ENCODE data around the gene EPHB1.

The EPHB1 gene

DNA sequence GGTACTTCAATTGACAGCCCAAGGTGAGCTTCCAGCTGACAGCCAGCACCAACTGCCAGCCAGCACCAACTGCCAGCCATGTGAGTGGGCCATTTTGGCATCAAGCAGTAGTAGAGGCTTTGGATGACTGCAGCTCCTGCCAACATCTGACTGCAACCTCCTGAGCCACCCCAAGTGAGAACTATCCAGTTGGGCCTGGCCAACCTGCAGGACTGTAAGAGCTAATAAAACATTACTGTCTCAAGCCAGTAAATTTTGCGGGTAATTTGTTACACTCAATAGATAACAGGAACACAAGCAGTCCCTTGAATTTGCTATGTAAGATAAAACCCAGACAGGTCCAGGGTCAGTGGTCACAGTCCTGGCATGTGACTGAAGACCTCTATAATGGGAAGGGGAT, 29.7 kb downstream of the EPHB1 start:
- no peak for DNase-seq (ENCODE audit: low read depth, low spot score)
- in situ Hi-C loops (cut with HindIII; ENCODE audit: low sequenced_read_pairs): no loop called here
- H3K4me3 ChIP-seq (ENCODE audit: low read depth, low read length): no peak overlapping the region
- TF ChIP-seq, protein P1, sequence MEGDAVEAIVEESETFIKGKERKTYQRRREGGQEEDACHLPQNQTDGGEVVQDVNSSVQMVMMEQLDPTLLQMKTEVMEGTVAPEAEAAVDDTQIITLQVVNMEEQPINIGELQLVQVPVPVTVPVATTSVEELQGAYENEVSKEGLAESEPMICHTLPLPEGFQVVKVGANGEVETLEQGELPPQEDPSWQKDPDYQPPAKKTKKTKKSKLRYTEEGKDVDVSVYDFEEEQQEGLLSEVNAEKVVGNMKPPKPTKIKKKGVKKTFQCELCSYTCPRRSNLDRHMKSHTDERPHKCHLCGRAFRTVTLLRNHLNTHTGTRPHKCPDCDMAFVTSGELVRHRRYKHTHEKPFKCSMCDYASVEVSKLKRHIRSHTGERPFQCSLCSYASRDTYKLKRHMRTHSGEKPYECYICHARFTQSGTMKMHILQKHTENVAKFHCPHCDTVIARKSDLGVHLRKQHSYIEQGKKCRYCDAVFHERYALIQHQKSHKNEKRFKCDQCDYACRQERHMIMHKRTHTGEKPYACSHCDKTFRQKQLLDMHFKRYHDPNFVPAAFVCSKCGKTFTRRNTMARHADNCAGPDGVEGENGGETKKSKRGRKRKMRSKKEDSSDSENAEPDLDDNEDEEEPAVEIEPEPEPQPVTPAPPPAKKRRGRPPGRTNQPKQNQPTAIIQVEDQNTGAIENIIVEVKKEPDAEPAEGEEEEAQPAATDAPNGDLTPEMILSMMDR (IDR thresholded peaks at IDR 0.05; ENCODE audit: low read depth, low read length): no peak

DNA sequence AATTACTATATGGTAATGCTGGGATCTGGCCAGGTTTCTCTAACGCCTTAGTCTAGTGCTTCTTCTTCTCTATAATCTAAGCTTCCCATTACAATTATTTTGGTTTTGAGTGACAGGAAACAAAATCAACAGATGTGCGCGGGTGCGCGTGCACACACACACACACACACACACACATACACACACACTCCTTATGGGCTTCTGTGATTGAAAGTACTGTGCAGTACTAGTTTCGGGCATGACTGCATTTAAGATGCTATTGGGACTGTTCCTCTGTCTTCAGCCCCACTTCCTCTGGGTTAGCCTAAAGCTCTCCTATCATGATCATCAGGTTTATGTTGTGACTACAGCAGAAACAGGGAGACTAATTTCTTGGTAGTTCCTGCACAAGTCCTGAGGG, 32.2 kb downstream of the EPHB1 start:
- no peak overlapping the region for H3K4me3 ChIP-seq (ENCODE audit: low read depth, low read length)
- no peak for DNase-seq (ENCODE audit: low read depth, low spot score)
- TF ChIP-seq, protein P1 (IDR thresholded peaks at IDR 0.05; ENCODE audit: low read depth, low read length): no peak
- in situ Hi-C loops (cut with HindIII; ENCODE audit: low sequenced_read_pairs): no loop called here

DNA sequence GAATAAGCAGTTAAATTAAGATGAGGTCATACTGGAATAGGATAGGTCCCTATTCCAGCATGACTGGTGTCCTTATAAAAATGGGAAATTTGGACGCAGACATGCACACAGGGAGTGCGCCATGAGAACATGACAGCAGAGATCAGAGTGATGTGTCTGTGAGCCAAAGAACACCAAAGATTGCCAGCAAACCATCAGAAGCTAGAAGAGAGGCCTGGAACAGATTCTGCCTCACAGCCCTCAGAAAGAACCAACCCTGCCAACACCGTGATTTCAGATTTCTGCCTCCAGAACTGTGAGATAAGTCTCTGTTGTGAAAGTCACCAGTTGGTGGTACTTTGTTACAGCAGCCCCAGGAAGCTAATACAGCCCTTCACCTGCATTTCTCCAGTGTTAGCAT, 34.7 kb downstream of the EPHB1 start:
- no peak overlapping the region for H3K4me3 ChIP-seq (ENCODE audit: low read depth, low read length)
- in situ Hi-C loops (cut with HindIII; ENCODE audit: low sequenced_read_pairs): no loop called here
- TF ChIP-seq, protein P1 (IDR thresholded peaks at IDR 0.05; ENCODE audit: low read depth, low read length): no peak
- DNase-seq (ENCODE audit: low read depth, low spot score): no peak

DNA sequence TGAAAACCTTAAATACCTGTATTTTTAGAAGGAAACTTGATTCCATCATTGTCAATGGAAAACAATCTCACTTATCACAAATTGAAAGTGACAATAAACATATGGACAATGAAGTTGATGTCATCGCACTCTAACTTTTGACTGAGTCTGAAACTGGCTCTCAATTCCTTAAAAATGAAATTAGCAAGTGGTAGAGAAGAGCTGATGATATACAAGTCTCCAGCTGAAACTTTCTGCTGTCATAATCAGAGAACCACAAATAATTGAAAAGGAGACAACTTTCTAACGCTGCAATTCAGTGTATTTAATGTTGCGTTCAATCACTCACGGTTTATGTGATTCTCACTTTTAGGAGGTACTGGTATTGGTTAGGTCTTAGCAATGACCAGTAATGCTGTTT, 37.5 kb downstream of the EPHB1 start:
- in situ Hi-C loops (cut with HindIII; ENCODE audit: low sequenced_read_pairs): no loop called here
- TF ChIP-seq, protein P1 (IDR thresholded peaks at IDR 0.05; ENCODE audit: low read depth, low read length): no peak
- no peak for DNase-seq (ENCODE audit: low read depth, low spot score)
- no peak overlapping the region for H3K4me3 ChIP-seq (ENCODE audit: low read depth, low read length)

DNA sequence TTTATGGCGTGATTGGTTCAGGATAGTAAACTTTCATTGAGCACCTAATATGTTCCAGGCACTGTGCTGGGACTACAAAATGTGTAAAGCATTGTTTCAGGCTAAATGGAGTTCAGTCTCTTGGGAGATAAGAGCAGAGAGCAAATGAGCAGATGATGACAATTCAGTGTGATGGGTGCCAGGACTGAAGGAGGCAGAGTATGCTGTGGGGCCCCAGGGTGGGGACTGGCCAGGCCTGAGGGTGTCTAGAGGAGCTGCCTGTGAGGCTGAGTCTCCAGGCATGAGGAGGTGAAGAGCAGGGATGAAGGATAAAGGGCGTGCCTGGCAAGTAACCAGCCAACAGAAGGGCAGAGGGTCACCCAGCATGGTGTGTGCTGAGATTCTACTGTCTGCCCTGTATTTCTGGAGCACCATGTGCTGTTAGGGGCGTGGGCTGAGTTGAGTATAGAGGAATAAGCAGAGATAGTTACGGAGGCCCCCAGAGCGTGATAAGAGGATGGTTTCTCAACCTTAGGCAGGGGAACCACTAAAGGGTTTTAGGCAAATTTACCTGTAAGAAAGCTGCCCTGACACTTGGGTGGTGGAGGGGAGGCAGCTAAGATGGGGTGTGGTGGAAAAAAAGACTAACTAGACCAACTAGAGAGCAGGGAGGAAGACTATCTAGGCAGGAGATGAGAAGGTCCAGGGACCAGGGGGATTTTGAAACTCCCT, 38.5 kb downstream of the EPHB1 start:
- DNase-seq (ENCODE audit: low read depth, low spot score): no peak
- TF ChIP-seq, protein P1 (IDR thresholded peaks at IDR 0.05; ENCODE audit: low read depth, low read length): no peak
- in situ Hi-C loops (cut with HindIII; ENCODE audit: low sequenced_read_pairs): no loop called here
- no peak overlapping the region for H3K4me3 ChIP-seq (ENCODE audit: low read depth, low read length)

DNA sequence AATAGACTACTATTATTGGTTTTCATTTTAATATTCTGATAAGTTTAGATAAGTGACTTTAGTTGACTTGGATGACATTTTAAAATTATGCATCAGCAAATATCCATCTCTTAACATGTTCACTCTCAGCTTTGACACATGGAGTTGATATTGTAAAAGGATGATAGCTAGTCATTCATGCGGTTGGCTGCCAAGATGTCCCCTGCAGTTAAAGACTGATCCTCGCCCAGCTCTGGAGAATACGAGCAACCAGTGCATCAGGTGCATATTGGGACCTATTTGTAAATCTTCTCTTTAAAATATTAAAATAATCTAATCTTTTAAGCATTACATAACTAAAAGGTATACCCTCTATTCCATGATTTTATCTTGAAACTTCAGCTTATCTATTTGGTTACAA, 41.9 kb downstream of the EPHB1 start:
- TF ChIP-seq, protein P1 (IDR thresholded peaks at IDR 0.05; ENCODE audit: low read depth, low read length): no peak
- DNase-seq (ENCODE audit: low read depth, low spot score): no peak
- no peak overlapping the region for H3K4me3 ChIP-seq (ENCODE audit: low read depth, low read length)
- in situ Hi-C loops (cut with HindIII; ENCODE audit: low sequenced_read_pairs): no loop called here

All from astrocyte of the spinal cord (primary cell).